OCI-LY3 (cell line): Measurements from ENCODE around the gene ARID2.

Experiments used
- H2AFZ ChIP-seq: fragments of 200-600, 300-600 bp; shearing (Covaris generic); 2 replicates; pipeline ENCODE4 v1.6.0; 2014; ENCODE audit warnings: antibody characterized with exemption, low read depth, low read length
- H3K27ac ChIP-seq: fragments of 200-600, 300-600 bp; sonication (generic); 2 replicates; pipeline ENCODE4 v1.5.1; 2014; ENCODE audit warnings: mild to moderate bottlenecking, low read length, moderate library complexity, mixed read lengths
- H3K27me3 ChIP-seq: fragments of 200-600, 300-600 bp; sonication (generic); 2 replicates; pipeline ENCODE4 v1.6.1; 2014; ENCODE audit warnings: low read depth, low read length, mixed read lengths
- H3K36me3 ChIP-seq: fragments of 200-600, 300-600 bp; sonication (generic); replicated peaks from 2 replicates; pipeline ENCODE3; 2014; ENCODE audit warnings: low read depth, low read length, mixed read lengths
- H3K4me1 ChIP-seq: fragments of 300-600, 200-600 bp; sonication (generic); 2 replicates; pipeline ENCODE4 v1.6.1; 2014; ENCODE audit warnings: low read length, mixed read lengths
- H3K4me2 ChIP-seq: fragments of 200-600, 300-600 bp; sonication (generic); 2 replicates; pipeline ENCODE4 v1.6.1; 2014; ENCODE audit warnings: low read length, mixed read lengths
- H3K4me3 ChIP-seq: fragments of 300-600, 200-600 bp; sonication (generic); 2 replicates; pipeline ENCODE4 v1.5.1; 2014; ENCODE audit warnings: antibody characterized with exemption, mild to moderate bottlenecking, low read length, moderate library complexity
- H3K79me2 ChIP-seq: fragments of 300-600, 200-600 bp; shearing (Covaris generic); 2 replicates; pipeline ENCODE4 v1.6.1; 2014; ENCODE audit warnings: mild to moderate bottlenecking, low read length, mixed read lengths
- H3K9ac ChIP-seq: fragments of 300-600, 200-600 bp; shearing (Covaris generic); 2 replicates; pipeline ENCODE4 v1.6.0; 2014; ENCODE audit warnings: mild to moderate bottlenecking, low read length, moderate library complexity
- H3K9me3 ChIP-seq: fragments of 200-600, 300-600 bp; shearing (Covaris generic); 2 replicates; pipeline ENCODE4 v1.6.1; 2014; ENCODE audit warnings: low read length, mixed read lengths; ENCODE audit not compliant: insufficient read depth
- H4K20me1 ChIP-seq: fragments of 200-600, 300-600 bp; sonication (generic); 2 replicates; pipeline ENCODE4 v1.6.1; 2016; ENCODE audit warnings: low read length, mixed read lengths; ENCODE audit not compliant: insufficient read depth
- CTCF ChIP-seq: fragments of 200-600, 300-600 bp; sonication (generic); IDR thresholded peaks from 2 replicates; pipeline ENCODE4 v1.5.1; 2014; ENCODE audit warnings: antibody characterized with exemption, low read length, low read depth
- EZH2phosphoT487 ChIP-seq: fragments of 200-600 bp; shearing (Covaris generic); IDR thresholded peaks from 2 replicates; pipeline ENCODE4 v1.6.1; 2018; ENCODE audit warnings: antibody characterized with exemption, mixed run types, low read depth

The ARID2 gene

GRCh38 chr12:45872446-45872845 is 142.9 kb downstream of the ARID2 start:
- Histone ChIP-seq H3K27ac (no peak overlapping the region), H3K79me2 (no peaks in the 10 kb centered on the region), H4K20me1 (no peaks in the 10 kb centered on the region), H3K4me1 (no peaks in the 10 kb centered on the region), H3K9me3 (no peaks in the 10 kb centered on the region), H3K36me3 (peaks cover 21% of the 10 kb centered on the region), H3K4me3 (no peak overlapping the region), H3K27me3 (no peaks in the 10 kb centered on the region), H3K9ac (no peak overlapping the region), H2AFZ (no peak overlapping the region), H3K4me2 (no peak overlapping the region)
- no peak for TF ChIP-seq EZH2phosphoT487
- TF ChIP-seq CTCF, result no peak

DNA sequence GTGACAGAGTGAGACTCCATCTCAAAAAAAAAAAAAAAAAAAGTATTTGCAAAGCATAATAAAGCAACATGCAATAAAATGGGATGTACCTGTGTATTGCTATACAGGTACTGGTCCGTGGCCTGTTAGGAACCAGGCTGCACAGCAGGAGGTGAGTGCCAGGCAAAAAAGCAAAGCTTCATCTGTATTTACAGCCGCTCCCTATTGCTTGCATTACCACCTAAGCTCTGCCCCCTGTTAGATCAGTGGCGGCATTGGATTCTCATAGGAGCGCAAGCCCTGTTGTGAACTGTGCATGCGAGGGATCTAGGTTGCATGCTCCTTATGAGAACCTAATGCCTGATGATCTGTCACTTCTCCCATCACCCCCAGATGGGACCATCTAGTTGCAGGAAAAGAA is 147.6 kb downstream of the ARID2 start:
- Histone ChIP-seq H3K27me3 (no peaks in the 10 kb centered on the region), H3K27ac (no peak overlapping the region), H3K4me3 (no peak overlapping the region), H3K4me1 (no peaks in the 10 kb centered on the region), H3K36me3 (peaks cover 33% of the 10 kb centered on the region), H4K20me1 (no peaks in the 10 kb centered on the region), H3K9me3 (no peaks in the 10 kb centered on the region), H2AFZ (no peak overlapping the region), H3K79me2 (no peaks in the 10 kb centered on the region), H3K9ac (no peak overlapping the region), H3K4me2 (no peak overlapping the region)
- TF ChIP-seq EZH2phosphoT487, result no peak
- no peak for TF ChIP-seq CTCF

DNA sequence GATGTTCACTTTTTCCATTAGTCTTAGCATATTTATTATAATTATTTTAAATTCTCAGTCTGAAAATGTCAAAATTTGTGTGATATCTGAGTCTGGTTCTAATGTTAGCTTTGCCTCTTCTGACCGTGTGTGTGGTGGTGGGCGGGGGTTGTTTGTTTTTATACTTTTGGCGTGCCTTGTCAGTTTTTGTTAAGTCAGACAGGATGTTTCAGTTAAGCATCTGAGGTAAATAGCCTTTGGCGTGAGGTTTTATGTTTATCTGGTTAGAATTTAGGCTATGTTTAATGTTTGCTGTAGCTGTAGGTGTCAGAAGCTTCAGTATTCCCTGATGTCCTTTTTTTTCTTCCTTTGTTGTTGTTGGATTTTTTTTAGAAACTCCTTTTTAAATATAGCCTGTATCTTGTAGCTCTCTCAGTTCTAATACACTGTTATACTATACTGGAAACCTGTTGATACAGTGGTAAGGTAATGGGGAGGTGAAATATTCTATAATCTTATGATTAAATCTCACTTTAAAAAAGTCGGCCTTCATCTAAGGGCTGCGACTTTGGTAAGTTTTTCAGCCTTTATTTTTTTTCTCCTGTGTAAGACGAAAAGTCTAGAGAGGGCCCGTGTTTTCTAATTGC is 149.2 kb downstream of the ARID2 start:
- no peaks in the 10 kb centered on the region for H4K20me1 ChIP-seq
- H3K27ac ChIP-seq, result no peak overlapping the region
- H3K9me3 ChIP-seq, result no peaks in the 10 kb centered on the region
- H3K4me2 ChIP-seq, result no peak overlapping the region
- H3K36me3 ChIP-seq, result peaks cover 37% of the 10 kb centered on the region
- TF ChIP-seq EZH2phosphoT487, result no peak
- no peaks in the 10 kb centered on the region for H3K27me3 ChIP-seq
- H3K4me1 ChIP-seq, result no peaks in the 10 kb centered on the region
- H3K4me3 ChIP-seq, result no peak overlapping the region
- H3K79me2 ChIP-seq, result no peaks in the 10 kb centered on the region
- H2AFZ ChIP-seq, result no peak overlapping the region
- no peak overlapping the region for H3K9ac ChIP-seq

DNA sequence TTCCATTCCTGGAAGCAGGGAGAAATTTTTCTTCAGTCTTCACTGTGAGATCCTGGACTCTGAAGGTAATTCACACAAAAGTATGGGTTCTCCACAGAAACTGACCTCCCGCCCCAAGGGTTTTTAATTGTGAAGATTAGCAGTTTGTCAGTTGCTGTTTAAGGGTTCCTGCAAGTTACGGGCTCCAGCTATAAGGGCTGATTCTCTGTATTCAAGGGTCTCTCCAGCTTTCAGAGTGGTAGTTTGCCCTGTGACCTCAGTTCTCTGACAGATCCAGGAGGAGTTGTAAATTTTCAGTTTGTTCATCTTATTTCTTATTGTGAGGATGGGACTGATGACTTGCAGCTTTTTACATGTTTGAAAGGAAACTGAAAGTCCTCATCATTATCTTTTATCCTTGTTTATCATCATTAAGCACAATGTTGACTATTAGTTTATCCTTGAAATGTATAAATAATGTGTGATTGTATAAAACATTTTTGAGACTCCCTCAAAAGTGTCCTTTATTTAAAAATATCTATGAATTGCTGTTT is 149.9 kb downstream of the ARID2 start:
- H3K27me3 ChIP-seq, result no peaks in the 10 kb centered on the region
- no peak overlapping the region for H3K9ac ChIP-seq
- H2AFZ ChIP-seq, result no peak overlapping the region
- no peaks in the 10 kb centered on the region for H4K20me1 ChIP-seq
- peaks cover 40% of the 10 kb centered on the region for H3K36me3 ChIP-seq
- no peak overlapping the region for H3K27ac ChIP-seq
- H3K4me1 ChIP-seq, result no peaks in the 10 kb centered on the region
- TF ChIP-seq CTCF, result no peak
- TF ChIP-seq EZH2phosphoT487, result no peak
- no peak overlapping the region for H3K4me3 ChIP-seq
- H3K9me3 ChIP-seq, result no peaks in the 10 kb centered on the region
- H3K79me2 ChIP-seq, result no peaks in the 10 kb centered on the region
- H3K4me2 ChIP-seq, result no peak overlapping the region
